SHP77 (cell line): ENCODE data around the gene PDLIM3.
A peak's percentile ranks its signal among the peaks of the same experiment; 100 is the strongest.
"Not testable (repeated sequence)": the region's sequence is repeated elsewhere in the genome, so short reads cannot be mapped to it uniquely, and the experiment has no call there.

ENCODE experiments used
- DNase-seq, 2 experiments: peaks; one replicate each; lab custom pipeline; 2025; lab: John Stamatoyannopoulos, UW

PDLIM3 gene

GRCh38 chr4:185534866-185535611, at the start of gene PDLIM3:
PDLIM3 (minus strand) TSS chr4:185535507; CDS start chr4:185535434, 73 bp downstream.
- DNase-seq = peak in 1 of 2 experiments; percentile 58

- no peak for DNase-seq
These were observed 48.5 kb upstream of the PDLIM3 start for GRCh38 chr4:185583813-185584212.

- DNase-seq = no peak
These were observed 47.5 kb upstream of the PDLIM3 start for GRCh38 chr4:185582651-185583400.

- DNase-seq = peak in 1 of 2 experiments; percentile 14
These were observed 45.4 kb upstream of the PDLIM3 start for GRCh38 chr4:185580699-185581098.

- DNase-seq = no peak
These were observed 43.0 kb upstream of the PDLIM3 start for GRCh38 chr4:185578284-185578683.

GRCh38 chr4:185576962-185577950, 41.9 kb upstream of the PDLIM3 start:
- DNase-seq = no peak

- DNase-seq = no peak
These were observed 41.1 kb upstream of the PDLIM3 start for GRCh38 chr4:185576314-185576961.

- peak; percentile 47 to 73 for DNase-seq
These were observed 38.4 kb upstream of the PDLIM3 start for GRCh38 chr4:185573651-185574199.

- no peak for DNase-seq
These were observed 35.4 kb upstream of the PDLIM3 start for GRCh38 chr4:185570727-185571126.

- no peak for DNase-seq
These were observed 32.4 kb upstream of the PDLIM3 start for GRCh38 chr4:185567381-185568376.

- DNase-seq = no peak
These were observed 31.7 kb upstream of the PDLIM3 start for GRCh38 chr4:185566972-185567371.

GRCh38 chr4:185566425-185566824, 31.1 kb upstream of the PDLIM3 start:
- no peak for DNase-seq

- DNase-seq = no peak
These were observed 30.4 kb upstream of the PDLIM3 start for GRCh38 chr4:185565696-185566095.

GRCh38 chr4:185564349-185564748, 29.0 kb upstream of the PDLIM3 start:
- no peak for DNase-seq

- no peak for DNase-seq
These were observed 27.2 kb upstream of the PDLIM3 start for GRCh38 chr4:185562531-185562930.

- no peak for DNase-seq
These were observed 25.0 kb upstream of the PDLIM3 start for GRCh38 chr4:185560316-185560715.

GRCh38 chr4:185559915-185560281, 24.6 kb upstream of the PDLIM3 start:
- peak; percentile 60 to 66 for DNase-seq

GRCh38 chr4:185559251-185559914, 24.1 kb upstream of the PDLIM3 start:
- not testable (repeated sequence) for DNase-seq

GRCh38 chr4:185554365-185555126, 19.2 kb upstream of the PDLIM3 start:
- no peak for DNase-seq
